H1 (cell line): ENCODE data around the gene KRTAP20-4. TPM values are rescaled to one million over a fixed set of nuclear protein-coding genes. Genes with fewer than 3 reads are reported as not detected.

Source experiments
- CBX5 ChIP-seq: fragments of 300-800, 300-1000 bp; sonication (generic); IDR thresholded peaks from 2 replicates; pipeline ENCODE4 v1.7.1; 2016; ENCODE audit warnings: antibody characterized with exemption, low read length, low read depth
- CBX8 ChIP-seq: fragments of 300-800, 300-1000 bp; sonication (generic); IDR thresholded peaks from 2 replicates; pipeline ENCODE4 v1.7.1; 2016; ENCODE audit warnings: low read depth, low read length, borderline replicate concordance
- CTBP2 ChIP-seq: IDR thresholded peaks from 2 replicates; pipeline ENCODE4 v1.7.0; 2011; ENCODE audit warnings: borderline replicate concordance, mild to moderate bottlenecking, moderate library complexity, mixed read lengths, low read length; ENCODE audit not compliant: insufficient read depth, insufficient read length
- E2F6 ChIP-seq: IDR thresholded peaks from 2 replicates; pipeline ENCODE4 v1.6.1; 2012; ENCODE audit warnings: inconsistent platforms
- POLR2AphosphoS5 ChIP-seq: IDR thresholded peaks from 2 replicates; pipeline ENCODE4 v1.6.1; 2011; ENCODE audit warnings: low read depth, low read length
- SIX5 ChIP-seq: IDR thresholded peaks from 2 replicates; pipeline ENCODE4 v1.6.1; 2011; ENCODE audit warnings: mild to moderate bottlenecking, low read depth, low read length
- SRF ChIP-seq: IDR thresholded peaks from 2 replicates; pipeline ENCODE4 v1.6.1; 2011; ENCODE audit warnings: mild to moderate bottlenecking, low read depth, low read length, moderate library complexity
- polyA plus RNA-seq, 7 experiments: library from polyadenylated mRNA; depleted of rRNA in 3 of 7; stranded (reverse) in 5 of 7; unstranded in 2 of 7; fragments of >200 nt in 5 of 7; fragments of 200-250 nt in 2 of 7; gene quantifications; 1 replicate in 5 of 7; 2 replicates in 1 of 7; 4 replicates in 1 of 7; pipeline versions ENCODE4 v1.2.1 to v1.2.3, GENCODE V29; 2011 to 2013; ENCODE audit warnings: missing spikeins in 2 of 7, mixed read lengths in 2 of 7
- total RNA-seq: library from RNA; stranded (reverse); fragmentation: NEBNext Ultra II Directional; extraction: Animal tissue kit (Norgen Biotek cat#: 25700); gene quantifications from 2 replicates; pipeline ENCODE4 v1.2.1, GENCODE V29; 2021

The KRTAP20-4 gene
- total and polyA plus RNA-seq, 2 of the 8 experiments (the other 6 are each of a cell fraction or from before 2014, with no cell fraction given): not detected

DNA sequence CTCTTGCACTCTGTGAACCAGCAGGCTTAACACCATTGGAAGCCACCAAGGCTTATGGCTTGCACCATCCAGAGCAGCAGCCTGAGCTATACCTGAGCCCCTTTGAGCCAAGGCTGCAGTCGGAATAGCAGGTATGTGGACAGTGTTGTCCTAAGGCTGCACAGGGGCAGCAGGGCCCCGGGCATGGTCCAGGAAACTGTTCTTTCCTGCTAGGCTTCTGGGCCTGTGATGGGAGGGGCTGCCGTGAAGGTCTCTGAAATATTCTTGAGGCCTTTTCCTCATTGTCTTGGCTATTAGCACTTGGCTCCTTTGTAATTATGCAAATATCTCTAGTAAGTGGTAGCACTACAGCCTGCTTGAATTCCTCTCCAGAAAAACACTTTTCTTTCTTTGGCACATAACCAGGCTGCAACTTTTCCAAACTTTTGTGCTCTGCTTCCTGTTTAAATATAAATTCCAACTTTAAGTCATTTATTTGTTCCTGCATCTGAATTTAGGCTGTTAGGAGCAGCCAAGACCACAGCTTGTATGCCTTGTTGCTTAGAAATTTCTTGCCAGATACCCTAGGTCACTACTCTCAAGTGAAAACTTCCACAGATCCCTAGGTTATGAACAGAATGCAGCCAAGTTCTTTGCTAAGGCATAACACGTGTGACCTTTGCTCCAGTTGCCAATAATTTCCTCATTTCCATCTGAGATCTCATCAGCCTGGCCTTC lies 5.2 kb downstream of the KRTAP20-4 start (continued):
- TF ChIP-seq E2F6: no peak
- TF ChIP-seq SRF: no peak
- no peak for TF ChIP-seq CBX8
- TF ChIP-seq POLR2AphosphoS5: no peak
- TF ChIP-seq SIX5: no peak
- no peak for TF ChIP-seq CBX5
- no peak for TF ChIP-seq CTBP2
